ENCODE measurements around the gene XYLT1. TPM values are rescaled to one million over a fixed set of nuclear protein-coding genes. Genes with fewer than 3 reads are reported as not detected.

Gene XYLT1
- total and polyA plus RNA-seq, 2 of the 4 experiments (the other 2 are of a cell fraction): 9.0 to 12.7 TPM

DNA sequence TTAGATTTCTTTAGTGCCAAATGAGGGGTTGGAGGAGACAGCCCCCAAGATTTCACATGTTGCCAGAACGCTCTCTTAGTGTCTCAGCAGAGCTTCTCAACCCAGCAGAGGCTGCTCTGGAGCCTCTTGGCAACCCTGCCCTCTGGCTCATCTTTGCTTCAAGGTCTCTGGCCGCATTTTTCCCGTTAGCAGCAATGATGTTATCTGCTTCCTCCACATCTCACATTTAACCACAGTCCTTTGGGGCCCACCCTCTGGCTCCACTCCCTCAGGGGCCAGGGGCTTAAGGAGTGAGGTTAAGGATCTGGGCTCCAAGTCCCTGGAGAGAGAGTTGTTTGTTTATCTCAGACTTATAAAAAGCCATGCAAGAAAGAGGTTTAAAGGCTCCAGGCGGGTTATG, 3.3 kb upstream of the XYLT1 start:
- TF ChIP-seq, protein P1, sequence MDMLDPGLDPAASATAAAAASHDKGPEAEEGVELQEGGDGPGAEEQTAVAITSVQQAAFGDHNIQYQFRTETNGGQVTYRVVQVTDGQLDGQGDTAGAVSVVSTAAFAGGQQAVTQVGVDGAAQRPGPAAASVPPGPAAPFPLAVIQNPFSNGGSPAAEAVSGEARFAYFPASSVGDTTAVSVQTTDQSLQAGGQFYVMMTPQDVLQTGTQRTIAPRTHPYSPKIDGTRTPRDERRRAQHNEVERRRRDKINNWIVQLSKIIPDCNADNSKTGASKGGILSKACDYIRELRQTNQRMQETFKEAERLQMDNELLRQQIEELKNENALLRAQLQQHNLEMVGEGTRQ (IDR thresholded peaks at IDR 0.05; ENCODE audit: low read depth, low read length): no peak
- TF ChIP-seq, protein P2, sequence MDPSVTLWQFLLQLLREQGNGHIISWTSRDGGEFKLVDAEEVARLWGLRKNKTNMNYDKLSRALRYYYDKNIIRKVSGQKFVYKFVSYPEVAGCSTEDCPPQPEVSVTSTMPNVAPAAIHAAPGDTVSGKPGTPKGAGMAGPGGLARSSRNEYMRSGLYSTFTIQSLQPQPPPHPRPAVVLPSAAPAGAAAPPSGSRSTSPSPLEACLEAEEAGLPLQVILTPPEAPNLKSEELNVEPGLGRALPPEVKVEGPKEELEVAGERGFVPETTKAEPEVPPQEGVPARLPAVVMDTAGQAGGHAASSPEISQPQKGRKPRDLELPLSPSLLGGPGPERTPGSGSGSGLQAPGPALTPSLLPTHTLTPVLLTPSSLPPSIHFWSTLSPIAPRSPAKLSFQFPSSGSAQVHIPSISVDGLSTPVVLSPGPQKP (IDR thresholded peaks at IDR 0.05; ENCODE audit: borderline replicate concordance, low read depth, low read length): no peak
- TF ChIP-seq RAD21 (IDR thresholded peaks at IDR 0.05; ENCODE audit: low read length) (no peak), RCOR1 (IDR thresholded peaks at IDR 0.05; ENCODE audit: insufficient replicate concordance, low read length) (no peak), FOS (IDR thresholded peaks at IDR 0.05; ENCODE audit: low read depth, low read length) (no peak), CEBPB (IDR thresholded peaks at IDR 0.05; ENCODE audit: low read depth, low read length) (no peak), MAFK (IDR thresholded peaks at IDR 0.05; ENCODE audit: low read depth, low read length) (no peak), BHLHE40 (IDR thresholded peaks at IDR 0.05; ENCODE audit: low read depth, low read length) (no peak), SMC3 (IDR thresholded peaks at IDR 0.05; ENCODE audit: low read depth, low read length) (no peak), MAZ (IDR thresholded peaks at IDR 0.05; ENCODE audit: borderline replicate concordance, low read depth, low read length) (no peak), CHD1 (IDR thresholded peaks at IDR 0.05; ENCODE audit: low read depth, low read length) (no peak), POLR2A (IDR thresholded peaks at IDR 0.05; ENCODE audit: low read depth, low read length) (no peak), NFE2L2 (IDR thresholded peaks at IDR 0.05; ENCODE audit: low read depth, low read length) (no peak), RFX5 (IDR thresholded peaks at IDR 0.05; ENCODE audit: low read depth, low read length) (no peak), MXI1 (IDR thresholded peaks at IDR 0.05; ENCODE audit: borderline replicate concordance, low read depth, low read length) (no peak)
- TF ChIP-seq, protein P3, sequence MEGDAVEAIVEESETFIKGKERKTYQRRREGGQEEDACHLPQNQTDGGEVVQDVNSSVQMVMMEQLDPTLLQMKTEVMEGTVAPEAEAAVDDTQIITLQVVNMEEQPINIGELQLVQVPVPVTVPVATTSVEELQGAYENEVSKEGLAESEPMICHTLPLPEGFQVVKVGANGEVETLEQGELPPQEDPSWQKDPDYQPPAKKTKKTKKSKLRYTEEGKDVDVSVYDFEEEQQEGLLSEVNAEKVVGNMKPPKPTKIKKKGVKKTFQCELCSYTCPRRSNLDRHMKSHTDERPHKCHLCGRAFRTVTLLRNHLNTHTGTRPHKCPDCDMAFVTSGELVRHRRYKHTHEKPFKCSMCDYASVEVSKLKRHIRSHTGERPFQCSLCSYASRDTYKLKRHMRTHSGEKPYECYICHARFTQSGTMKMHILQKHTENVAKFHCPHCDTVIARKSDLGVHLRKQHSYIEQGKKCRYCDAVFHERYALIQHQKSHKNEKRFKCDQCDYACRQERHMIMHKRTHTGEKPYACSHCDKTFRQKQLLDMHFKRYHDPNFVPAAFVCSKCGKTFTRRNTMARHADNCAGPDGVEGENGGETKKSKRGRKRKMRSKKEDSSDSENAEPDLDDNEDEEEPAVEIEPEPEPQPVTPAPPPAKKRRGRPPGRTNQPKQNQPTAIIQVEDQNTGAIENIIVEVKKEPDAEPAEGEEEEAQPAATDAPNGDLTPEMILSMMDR (conservative IDR thresholded peaks at IDR 0.05; ENCODE audit: low read depth, low read length): no peak
- H2AFZ ChIP-seq (replicated peaks; ENCODE audit: low read length, poor library complexity): no peak overlapping the region
- no peak overlapping the region for H3K14ac ChIP-seq (replicated peaks; ENCODE audit: low read depth, low read length)
- dilution Hi-C loops (cut with HindIII; ENCODE audit: low sequenced_read_pairs, unreplicated experiment): no loop called here
- no peak overlapping the region for H3K4me2 ChIP-seq (ENCODE audit: low read depth, low read length)
- ATAC-seq (ENCODE audit: low read depth) (no peak), DNase-seq (no peak)
- no peak overlapping the region for H3K56ac ChIP-seq (ENCODE audit: extremely low read depth, insufficient read depth, low read length)
- no peaks in the 10 kb centered on the region for H3K9me3 ChIP-seq (ENCODE audit: control insufficient read depth, insufficient read depth, low read length)
- H3K79me1 ChIP-seq (ENCODE audit: low read depth in 1 of 2, low read length in 2 of 2): peaks cover 0 to 9% of the 10 kb centered on the region in 2 experiments; a peak in 2 of 4 replicates
- no peak overlapping the region for H2AK9ac ChIP-seq (replicated peaks; ENCODE audit: low read depth, low read length, poor library complexity)
- 63% methylated on average over 2 of the region's 4 CpGs; no CpG with 5 or more reads in 1 of the 2 experiments for WGBS, 2 experiments (ENCODE audit: extremely low coverage in 2 of 2, insufficient read length in 1 of 2)
- H4K91ac ChIP-seq (ENCODE audit: insufficient read depth, low read depth, low read length): no peak overlapping the region
- no peak overlapping the region for H3K27ac ChIP-seq (ENCODE audit: insufficient read depth, low read length)
- H4K8ac ChIP-seq (ENCODE audit: low read depth in 2 of 2, low read length in 2 of 2): no peak overlapping the region
- peaks cover 5% of the 10 kb centered on the region; the same call in 1 of the 2 replicates for H3K4me1 ChIP-seq (ENCODE audit: control insufficient read depth, insufficient read depth, low read length)
- no peak overlapping the region for H4K5ac ChIP-seq (ENCODE audit: low read depth, low read length)
- no peak overlapping the region for H2BK20ac ChIP-seq (ENCODE audit: low read depth, low read length)
- H3K4me3 ChIP-seq (ENCODE audit: insufficient read depth, low read depth, low read length): no peak overlapping the region
- no peak overlapping the region for H2BK15ac ChIP-seq (ENCODE audit: low read depth, low read length)
- H3K18ac ChIP-seq (ENCODE audit: low read depth, low read length): no peak overlapping the region
- no peaks in the 10 kb centered on the region; the same call in 1 of the 2 replicates for H4K20me1 ChIP-seq (ENCODE audit: insufficient read depth, low read length)
- BruUV-seq (replicated peaks): no TSS peak
- in situ Hi-C loops (cut with MboI; ENCODE audit: low sequenced_read_pairs): loop anchor here (25.0 kb wide), 2 partner anchors 262 to 612 kb away; no protein-coding TSS in a partner anchor
- no peak overlapping the region for H3K4ac ChIP-seq (ENCODE audit: low read depth, low read length)
- no peak overlapping the region for H3K9ac ChIP-seq (ENCODE audit: low read depth, low read length)
- no peak overlapping the region for H2AK5ac ChIP-seq (ENCODE audit: low read depth, low read length)
- no peaks in the 10 kb centered on the region for H3K36me3 ChIP-seq (ENCODE audit: control insufficient read depth, insufficient read depth, low read length)
- no peak overlapping the region for H2BK5ac ChIP-seq (ENCODE audit: low read depth, low read length, poor library complexity, severe bottlenecking)
- no peak overlapping the region for H3K23ac ChIP-seq (ENCODE audit: low read depth, low read length)
- ChIA-PET CTCF (interaction anchor here (4.3 kb wide), 1 partner anchor 105 kb away, joined by 23 read pairs; no protein-coding TSS in a partner anchor), POLR2A (ENCODE audit: unreplicated experiment) (no interaction called here)
- H2BK120ac ChIP-seq (ENCODE audit: low read depth, low read length): no peak overlapping the region
- H3K27me3 ChIP-seq (ENCODE audit: control insufficient read depth, insufficient read depth, low read length): no peaks in the 10 kb centered on the region
- peaks cover 5% of the 10 kb centered on the region for H3K9me1 ChIP-seq (ENCODE audit: insufficient read depth, low read length)
- intact Hi-C loops (cut with micrococcal nuclease): no loop called here
